NCI-H524 treated with DMSO at 0.1 percent for 48 hours (cell line): ENCODE results near the gene HRAS.

ENCODE experiments used
- DNase-seq: peaks from one replicate; lab custom pipeline; 2025; lab: John Stamatoyannopoulos, UW

HRAS gene

GRCh38 chr11:494761-495536 is 40.4 kb downstream of the HRAS start:
- no peak for DNase-seq

- DNase-seq, result peak; percentile 55
Measured at GRCh38 chr11:492427-493226, 42.7 kb downstream of the HRAS start.

DNA sequence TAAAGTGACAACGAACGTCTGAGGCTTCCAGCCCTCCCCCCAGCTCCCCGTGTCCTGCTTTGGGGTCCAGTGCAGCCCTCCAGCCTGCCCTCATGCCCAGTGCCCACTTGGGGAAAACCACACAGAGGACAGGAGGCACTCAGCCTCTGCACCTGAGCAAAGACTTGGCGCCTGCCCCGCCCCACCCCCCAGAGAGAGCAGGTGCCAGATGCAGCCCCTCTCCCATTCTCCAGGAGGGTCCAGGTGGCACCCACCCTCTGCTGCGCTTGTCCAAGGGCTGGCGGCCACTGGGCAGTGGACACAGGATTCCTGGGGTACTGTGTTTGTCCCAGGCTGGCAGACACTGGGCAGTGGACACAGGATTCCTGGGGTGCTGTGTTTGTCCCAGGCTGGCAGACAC is 44.0 kb downstream of the HRAS start:
- DNase-seq, result no peak

DNA sequence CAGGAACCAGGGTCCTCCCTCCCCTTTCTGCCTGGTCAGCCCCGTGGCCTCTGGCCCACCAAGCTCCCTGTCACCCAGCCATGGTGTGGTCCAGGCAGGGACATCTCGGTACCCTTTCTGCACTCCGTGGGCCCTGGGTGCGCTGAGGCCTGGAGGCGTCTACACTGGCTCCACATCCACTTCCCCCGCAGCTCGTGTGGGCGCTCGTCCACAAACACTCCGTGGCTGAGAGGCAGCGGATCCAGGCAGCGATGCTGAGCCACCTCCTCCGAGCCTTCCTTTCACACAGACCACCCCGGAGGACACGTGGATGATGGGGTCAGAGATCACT is 44.5 kb downstream of the HRAS start:
- no peak for DNase-seq

GRCh38 chr11:490186-490929 is 45.0 kb downstream of the HRAS start:
- no peak for DNase-seq

- DNase-seq, result no peak
Measured at GRCh38 chr11:489610-490185, 45.7 kb downstream of the HRAS start.

DNA sequence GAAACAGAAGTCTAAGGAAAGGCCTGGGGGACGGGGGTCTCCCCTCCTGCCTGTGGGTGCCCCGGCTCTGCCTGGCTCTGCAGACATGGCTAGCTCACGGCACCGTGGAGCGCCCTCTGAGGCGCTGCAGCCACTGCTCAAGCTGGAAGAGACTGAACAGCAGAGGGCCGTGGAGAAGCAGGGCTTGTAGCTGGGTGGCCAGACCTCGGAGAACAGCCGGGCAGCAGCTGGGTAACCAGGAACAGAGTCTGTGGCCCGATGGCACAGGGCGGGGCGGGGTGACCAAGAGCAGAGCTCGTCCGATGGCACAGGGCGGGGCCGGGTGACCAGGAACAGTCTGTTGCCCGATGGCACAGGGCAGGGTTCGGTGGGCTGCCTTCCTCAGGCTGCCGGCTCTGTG is 46.4 kb downstream of the HRAS start:
- no peak for DNase-seq

GRCh38 chr11:488579-488978 is 46.8 kb downstream of the HRAS start:
- DNase-seq, result no peak

DNA sequence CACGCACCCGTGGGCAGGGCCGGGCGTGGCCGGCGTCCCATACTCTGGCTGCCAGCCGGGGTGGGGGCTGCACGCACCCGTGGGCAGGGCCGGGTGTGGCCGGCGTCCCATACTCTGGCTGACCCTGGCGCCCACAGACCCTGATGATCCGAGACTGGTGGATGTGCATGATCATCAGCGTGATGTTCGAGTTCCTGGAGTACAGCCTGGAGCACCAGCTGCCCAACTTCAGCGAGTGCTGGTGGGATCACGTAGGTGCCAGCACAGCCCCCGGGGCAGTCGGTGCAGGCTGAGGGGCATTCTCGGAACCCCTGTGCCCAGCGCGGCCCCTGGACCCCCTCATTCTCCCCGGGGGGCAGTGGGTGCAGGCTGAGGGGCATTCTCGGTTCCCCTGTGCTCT is 47.3 kb downstream of the HRAS start:
- DNase-seq, result no peak

DNA sequence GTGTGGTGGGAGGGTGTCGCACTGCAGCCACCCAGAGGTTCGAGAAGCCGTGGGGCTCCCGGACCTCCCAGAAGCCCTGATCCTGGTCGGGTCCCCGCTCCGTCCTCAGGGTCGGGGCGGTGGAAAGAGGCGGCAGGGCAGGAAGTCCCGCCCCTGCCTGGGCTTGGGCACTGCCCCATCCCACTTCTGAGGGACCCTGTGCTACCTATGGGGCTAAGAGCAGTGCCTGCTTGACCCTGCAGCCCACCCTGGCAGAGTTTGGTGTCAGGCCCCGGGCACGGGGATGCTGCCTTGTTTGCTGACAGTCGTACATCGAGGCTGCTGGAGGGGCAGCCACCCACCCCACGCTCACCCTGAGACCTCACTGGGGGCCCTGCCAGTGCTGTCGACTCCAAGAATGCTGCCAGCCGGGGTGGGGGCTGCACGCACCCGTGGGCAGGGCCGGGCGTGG is 47.8 kb downstream of the HRAS start:
- no peak for DNase-seq

DNA sequence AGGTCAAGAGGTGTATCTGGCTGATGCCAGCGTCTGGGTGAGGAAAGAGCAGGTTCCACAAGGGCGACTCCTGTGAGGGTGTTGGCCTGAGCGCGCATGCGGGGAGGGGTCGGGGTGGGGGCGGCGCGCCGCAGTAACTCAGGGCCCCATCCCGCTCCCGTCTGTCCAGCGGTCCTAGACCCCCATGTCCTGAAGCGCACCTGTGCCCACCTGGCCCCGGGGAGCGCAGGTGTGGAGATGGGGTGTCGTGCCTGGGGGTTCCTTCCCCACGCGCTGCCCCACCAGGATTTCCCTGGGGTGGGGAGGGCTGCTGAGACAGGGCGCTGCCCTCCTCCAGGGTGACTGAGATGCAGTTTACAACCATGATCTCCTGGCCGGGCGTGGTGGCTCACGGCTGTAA is 49.2 kb downstream of the HRAS start:
- DNase-seq, result no peak

GRCh38 chr11:484616-485015 is 50.8 kb downstream of the HRAS start:
- DNase-seq, result no peak
